HG03064 (cell line): ENCODE measurements around the gene RTN4IP1.
"Not testable (repeated sequence)": the region's sequence is repeated elsewhere in the genome, so short reads cannot be mapped to it uniquely, and the experiment has no call there.

Experiments
- ATAC-seq: cut with Tn5 transposase; IDR thresholded peaks from one replicate; pipeline ENCODE4 v1.9.1; 2021; ENCODE audit warnings: low read depth; ENCODE audit not compliant: unreplicated experiment

RTN4IP1 gene

DNA sequence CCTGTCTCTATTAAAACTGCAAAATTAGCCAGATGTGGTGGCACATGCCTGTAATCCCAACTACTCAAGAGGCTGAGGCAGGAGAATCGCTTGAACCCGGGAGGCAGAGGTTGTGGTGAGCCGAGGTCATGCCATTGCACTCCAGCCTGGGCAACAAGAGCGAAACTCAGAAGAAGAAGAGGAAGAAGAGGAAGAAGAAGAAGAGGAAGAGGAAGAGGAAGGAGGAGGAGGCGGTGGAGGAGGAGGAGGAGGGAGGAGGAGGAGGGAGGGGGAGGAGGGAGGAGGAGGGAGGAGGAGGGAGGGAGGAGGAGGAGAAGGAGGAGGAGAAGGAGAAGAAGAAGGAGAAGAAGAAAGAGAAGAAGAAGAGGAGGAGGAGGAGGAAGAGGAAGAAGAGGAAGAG lies 40.4 kb downstream of the RTN4IP1 start:
- not testable (repeated sequence) for ATAC-seq

DNA sequence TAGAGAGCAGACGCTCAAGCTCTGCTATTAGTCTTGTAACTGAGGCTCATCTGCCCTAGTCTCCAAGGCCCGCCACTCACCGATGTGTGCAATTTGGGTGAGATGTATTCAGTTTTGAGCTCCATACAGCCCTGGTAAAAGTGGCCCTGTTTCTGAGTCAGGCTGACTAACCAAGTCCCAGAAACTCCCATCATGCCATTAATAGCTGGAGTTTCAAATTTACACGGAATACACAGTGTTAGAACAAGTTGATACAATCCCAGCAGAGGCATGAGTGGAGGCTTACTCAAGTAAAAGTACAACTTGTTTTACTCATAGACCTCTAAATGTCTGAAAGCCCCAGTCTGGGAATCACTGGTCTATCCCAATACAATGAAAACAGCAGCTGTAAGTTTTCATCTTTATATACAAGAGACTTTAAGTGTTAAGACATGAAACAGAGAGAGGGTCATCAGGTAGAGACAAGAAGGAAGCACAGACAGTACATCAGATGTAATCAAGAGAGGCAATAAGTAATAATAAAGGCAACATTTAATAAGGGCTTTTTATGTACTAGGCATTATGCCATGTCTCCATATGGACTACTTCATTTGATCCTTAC lies 42.4 kb downstream of the RTN4IP1 start:
- no peak for ATAC-seq

DNA sequence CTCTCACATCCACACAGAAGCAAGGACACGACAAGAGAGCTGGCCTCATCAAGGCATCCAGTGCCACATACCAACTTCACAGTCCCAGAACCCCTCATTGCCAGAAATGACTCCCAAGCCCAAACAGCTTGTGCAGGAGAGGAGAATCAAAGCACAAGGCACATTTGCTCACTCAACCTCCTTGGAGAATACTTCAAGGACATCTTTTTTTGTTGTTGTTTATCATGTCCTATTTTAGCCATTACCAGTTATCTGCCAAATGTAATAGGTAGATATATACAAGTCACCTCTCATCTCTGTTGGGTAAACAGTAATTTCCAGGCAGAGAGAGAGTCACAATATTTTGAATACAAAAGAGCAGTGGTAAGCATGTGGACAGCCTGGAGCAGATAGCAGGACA lies 47.8 kb downstream of the RTN4IP1 start:
- no peak for ATAC-seq

GRCh38 chr6:106579281-106579680 lies 50.0 kb downstream of the RTN4IP1 start:
- no peak for ATAC-seq

GRCh38 chr6:106574741-106575458 lies 54.4 kb downstream of the RTN4IP1 start:
- ATAC-seq = no peak

DNA sequence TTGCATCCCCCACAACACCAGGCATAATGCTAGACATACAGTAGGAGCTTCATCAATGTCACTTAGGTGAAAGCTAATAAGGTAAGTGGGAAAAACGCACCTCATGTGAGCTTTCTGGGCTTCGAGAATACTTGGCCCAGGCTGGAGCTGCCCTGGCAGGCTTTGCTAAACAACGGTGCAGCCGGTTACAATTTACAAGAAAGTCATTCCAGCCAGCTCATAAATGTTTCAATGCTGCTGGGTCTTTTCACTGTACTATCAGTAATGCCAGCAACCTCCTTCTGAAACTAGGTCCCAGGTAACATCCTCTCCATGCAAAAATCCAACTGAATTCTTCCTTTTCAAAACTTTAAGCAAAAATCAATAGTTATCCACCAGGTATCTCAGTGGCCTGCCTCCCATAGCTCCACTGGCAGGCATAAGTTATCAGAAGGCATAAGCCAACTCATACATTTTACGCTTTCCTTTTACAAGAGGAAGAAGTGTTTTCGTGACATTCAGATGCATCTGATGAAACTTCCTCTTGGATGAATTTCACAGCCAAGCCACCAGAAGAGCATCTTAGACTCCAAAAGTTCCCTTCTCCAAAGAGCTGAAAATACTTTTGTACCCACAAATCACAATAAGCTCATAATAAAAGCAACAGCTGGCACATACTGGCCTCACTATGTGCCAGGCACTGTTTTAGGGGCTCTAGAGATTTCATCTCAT lies 56.3 kb downstream of the RTN4IP1 start:
- no peak for ATAC-seq

GRCh38 chr6:106572436-106572835 lies 56.9 kb downstream of the RTN4IP1 start:
- ATAC-seq = no peak

GRCh38 chr6:106569428-106569827 lies 59.9 kb downstream of the RTN4IP1 start:
- ATAC-seq = no peak

DNA sequence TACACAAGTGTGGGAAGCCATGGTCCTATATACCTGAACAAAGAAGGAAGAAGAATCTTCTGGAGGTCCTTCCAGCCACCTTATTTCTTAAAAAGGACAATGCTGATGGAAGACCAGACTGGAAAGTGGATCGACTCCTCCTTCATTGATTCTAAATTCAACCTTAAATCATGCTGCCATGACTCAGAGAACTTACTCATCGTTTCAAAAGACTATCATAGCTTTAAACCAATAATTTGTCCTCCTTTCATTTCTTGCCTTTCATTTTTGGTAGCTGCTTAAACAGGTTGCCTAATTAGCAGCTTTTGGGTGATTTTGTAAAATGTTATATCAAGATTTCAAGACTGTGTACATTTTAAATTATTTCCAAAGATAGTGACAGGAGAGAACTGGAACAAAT lies 60.8 kb downstream of the RTN4IP1 start:
- ATAC-seq = no peak

DNA sequence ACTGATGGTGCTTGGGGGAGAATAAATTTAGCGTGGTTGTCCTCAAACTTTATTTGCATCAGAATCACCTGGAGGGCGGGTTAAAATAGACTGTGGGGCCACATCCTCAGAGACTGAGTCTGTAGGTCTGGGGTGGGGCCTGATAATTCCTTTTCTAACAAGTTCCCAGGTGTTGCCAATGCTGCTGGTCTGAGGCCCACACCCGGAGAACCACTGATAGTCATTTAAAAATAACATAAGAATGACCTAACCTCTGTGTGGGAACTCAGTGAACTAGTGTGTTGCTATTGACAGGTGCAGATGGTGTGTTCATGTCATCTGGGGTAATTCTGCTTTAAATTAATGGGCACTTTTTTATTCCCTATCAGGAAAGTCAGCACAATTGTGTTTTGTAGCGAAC lies 64.8 kb downstream of the RTN4IP1 start:
- ATAC-seq = no peak

DNA sequence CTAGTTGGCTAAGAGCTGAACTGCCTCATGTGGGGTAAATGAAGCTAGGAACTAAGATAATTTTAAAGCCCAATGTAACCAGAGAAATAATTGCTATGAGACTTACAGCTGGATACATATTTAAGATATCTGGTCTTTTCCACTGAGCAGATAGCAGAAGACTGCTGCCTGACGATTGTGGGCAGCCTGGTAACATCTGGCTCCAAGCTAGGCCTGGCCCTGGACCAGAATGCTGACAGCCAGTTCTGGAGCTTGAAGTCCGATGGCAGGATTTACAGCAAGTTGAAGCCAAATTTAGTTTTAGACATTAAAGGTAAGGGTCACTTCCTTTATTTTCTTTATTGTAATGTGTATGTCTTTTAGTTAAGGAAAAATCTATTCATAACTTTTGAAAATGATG lies 65.7 kb downstream of the RTN4IP1 start:
- no peak for ATAC-seq

- ATAC-seq = no peak
Measured at GRCh38 chr6:106561686-106562405, 67.5 kb downstream of the RTN4IP1 start.

DNA sequence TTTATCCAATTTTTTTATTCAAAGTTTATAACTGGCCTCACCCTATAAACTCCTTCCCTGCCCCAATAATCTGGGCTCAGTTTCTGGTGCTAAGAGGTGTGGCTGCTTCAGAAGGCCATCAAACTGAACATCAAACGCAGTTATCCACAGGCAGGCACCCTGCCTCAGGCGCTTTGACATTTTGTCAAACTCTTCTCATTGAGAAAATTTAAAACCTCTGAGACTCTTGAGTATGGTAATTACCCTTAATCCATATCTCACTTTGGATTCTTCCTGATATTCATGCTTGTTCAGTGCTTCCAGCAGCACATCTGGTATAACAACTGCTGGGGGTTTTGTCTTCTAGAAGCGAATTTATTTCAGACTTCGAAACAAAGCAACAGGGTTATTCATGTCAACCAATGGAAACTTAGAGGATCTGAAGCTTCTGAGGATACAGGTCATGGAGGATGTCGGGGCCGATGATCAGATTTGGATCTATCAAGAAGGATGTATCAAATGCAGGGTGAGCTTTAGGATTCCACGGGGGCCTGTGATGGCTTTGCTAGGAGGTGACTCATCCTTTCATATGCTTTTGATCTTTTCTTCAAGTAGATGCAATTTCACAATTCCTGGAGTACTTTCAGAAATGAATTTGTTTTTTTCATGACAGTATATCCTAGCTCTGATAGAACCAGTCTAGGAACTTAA lies 68.2 kb downstream of the RTN4IP1 start:
- ATAC-seq = no peak

DNA sequence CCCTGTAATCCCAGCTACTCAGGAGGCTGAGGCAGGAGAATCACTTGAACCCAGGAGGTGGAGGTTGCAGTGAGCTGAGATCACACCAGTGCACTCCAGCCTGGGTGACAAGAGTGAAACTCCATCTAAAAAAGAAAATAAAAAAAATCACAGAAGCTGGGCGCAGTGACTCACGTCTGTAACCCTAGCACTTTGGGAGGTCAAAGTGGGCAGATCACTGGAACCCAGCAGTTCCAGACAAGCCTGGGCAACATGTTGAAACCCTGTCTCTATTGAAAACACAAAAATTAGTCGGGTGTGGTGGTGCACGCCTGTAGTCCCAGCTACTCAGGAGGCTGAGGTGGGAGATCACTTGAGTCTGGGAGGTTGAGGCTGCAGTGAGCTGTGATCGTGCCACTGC lies 69.6 kb downstream of the RTN4IP1 start:
- ATAC-seq = not testable (repeated sequence)

GRCh38 chr6:106558364-106558763 lies 70.9 kb downstream of the RTN4IP1 start:
- ATAC-seq = no peak

DNA sequence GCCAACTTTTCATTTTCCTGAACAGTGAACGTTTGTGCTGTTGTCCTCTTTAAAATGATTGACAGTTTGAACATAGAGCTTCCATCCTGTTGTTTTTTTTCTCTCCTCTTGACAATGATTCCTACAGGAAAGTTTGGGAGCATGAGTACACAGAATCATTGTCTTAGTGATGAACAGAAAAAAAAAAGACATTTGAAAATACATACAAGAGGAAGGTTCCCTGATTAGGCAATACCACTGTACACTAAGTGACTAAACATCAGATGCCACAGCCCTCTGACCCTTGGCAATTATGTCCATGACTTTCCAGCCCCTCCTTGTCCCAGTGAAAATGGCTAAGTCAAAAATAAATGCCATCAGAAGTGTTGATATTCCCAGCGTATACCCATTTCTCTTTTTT lies 71.5 kb downstream of the RTN4IP1 start:
- ATAC-seq = no peak

DNA sequence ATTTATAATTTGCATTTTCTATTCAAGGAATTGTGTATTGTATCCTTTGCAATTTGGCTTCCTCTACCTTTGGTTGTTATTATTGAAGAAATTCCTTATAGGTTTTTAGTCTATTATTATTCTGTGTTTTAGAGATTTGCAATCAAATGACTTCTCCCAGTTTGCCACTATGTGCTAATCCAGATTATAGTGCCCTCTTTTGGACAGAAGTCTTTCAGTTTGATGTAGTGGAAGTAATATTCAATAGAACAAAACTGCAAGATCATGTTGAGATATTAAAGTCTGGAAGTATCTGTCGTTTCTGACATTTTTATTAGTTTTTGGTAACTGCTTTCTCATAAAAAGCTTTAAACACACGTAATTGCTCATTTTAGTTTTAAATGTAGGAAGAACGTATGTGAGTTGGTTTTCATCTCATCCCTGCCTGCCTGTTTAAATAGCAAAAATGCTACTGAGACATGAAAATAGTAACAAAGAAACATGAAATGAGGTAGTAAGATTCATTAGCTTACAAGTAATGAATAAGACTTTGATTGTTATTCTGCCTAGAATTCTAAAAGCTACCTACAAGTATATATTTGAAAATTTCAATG lies 72.8 kb downstream of the RTN4IP1 start:
- ATAC-seq = no peak

GRCh38 chr6:106555767-106556166 lies 73.5 kb downstream of the RTN4IP1 start:
- ATAC-seq = no peak

DNA sequence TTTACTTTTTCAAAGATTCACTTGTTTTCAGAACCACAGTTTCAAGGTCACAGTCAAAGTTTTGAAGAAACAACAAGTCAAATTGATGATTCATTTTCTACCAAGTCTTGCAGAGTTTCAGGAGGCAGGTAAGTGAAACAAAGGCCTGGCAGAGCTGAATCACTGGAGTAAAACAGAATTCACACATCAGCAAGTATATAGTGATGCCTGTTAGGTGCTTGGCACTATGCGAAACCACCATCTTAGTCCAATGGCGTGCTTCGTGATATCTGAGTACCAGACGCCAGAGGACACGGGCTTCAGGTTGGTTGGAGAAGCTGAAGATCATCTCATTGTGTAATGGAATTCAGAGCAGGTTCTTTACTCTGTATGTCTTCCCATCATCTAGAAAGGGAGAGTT lies 75.9 kb downstream of the RTN4IP1 start:
- ATAC-seq = no peak

DNA sequence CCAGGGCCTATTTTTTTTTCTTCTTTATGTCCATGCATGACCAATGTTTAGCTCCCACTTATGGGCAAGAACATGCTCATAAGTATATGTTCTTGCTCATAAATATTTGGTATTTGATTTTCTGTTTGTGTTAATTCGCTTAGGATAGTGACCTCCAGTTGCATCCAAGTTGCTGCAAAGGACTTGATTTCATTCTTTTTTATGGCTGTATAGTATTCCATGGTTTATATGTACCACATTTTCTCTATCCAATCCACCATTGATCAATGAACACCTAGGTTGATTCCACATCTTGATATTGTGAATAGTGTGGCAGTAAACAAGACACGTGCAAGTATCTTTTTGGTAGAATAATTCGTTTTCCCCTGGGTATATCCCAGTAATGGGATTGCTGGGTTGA lies 78.1 kb downstream of the RTN4IP1 start:
- no peak for ATAC-seq
